Activated naive CD4-positive, alpha-beta T cell treated with anti-CD3 and anti-CD28 coated beads, Interleukin-2, amount 50 U/mL, for 72 hours (primary cell): Measurements from ENCODE around the gene CDC16. TPM values are rescaled to one million over a fixed set of nuclear protein-coding genes. Genes with fewer than 3 reads are reported as not detected.
"Not testable (repeated sequence)": the region's sequence is repeated elsewhere in the genome, so short reads cannot be mapped to it uniquely, and the experiment has no call there.

Experiments used
- ATAC-seq, 2 donors: fragments of 150-1000 bp; cut with Tn5 transposase; 2 replicates each; pipeline ENCODE4 v1.10.0; 2021; ENCODE audit warnings: mild to moderate bottlenecking in 2 of 2, moderate library complexity in 2 of 2
- DNase-seq, 2 donors: peaks; one replicate each; pipeline ENCODE4 v3.0.0; 2021 to 2022; ENCODE audit warnings: low spot score in 2 of 2
- H3K27ac Mint-ChIP-seq, 2 donors: one replicate each; pipeline ENCODE4 v1.8.0; 2022; ENCODE audit warnings: mild to moderate bottlenecking in 2 of 2, mixed read lengths in 2 of 2
- H3K36me3 Mint-ChIP-seq, 2 donors: one replicate each; pipeline ENCODE4 v1.8.0; 2022; ENCODE audit warnings: mixed read lengths in 2 of 2
- H3K9me3 Mint-ChIP-seq, 2 donors: one replicate each; pipeline ENCODE4 v1.8.0; 2022; ENCODE audit warnings: mixed read lengths in 2 of 2
- total RNA-seq, 2 donors: library from RNA; stranded (reverse); gene quantifications; one replicate each; pipeline ENCODE4 v1.2.3, GENCODE V29; 2022

The CDC16 gene
- total RNA-seq, 2 donors from 2014 or later = 85.1 to 108 TPM

GRCh38 chr13:114243971-114244370 is 9.3 kb downstream of the CDC16 start:
- peak overlapping the region in 1 of 2 donors; percentile 85 for H3K27ac Mint-ChIP-seq
- peaks cover 8 to 34% of the 10 kb centered on the region in 2 donors for H3K36me3 Mint-ChIP-seq
- no peaks in the 10 kb centered on the region for H3K9me3 Mint-ChIP-seq
- DNase-seq = no peak
- ATAC-seq = no peak

GRCh38 chr13:114244637-114245036 is 9.9 kb downstream of the CDC16 start:
- no peak for DNase-seq
- H3K36me3 Mint-ChIP-seq = peaks cover 5 to 28% of the 10 kb centered on the region in 2 donors
- H3K9me3 Mint-ChIP-seq = no peaks in the 10 kb centered on the region
- no peak for ATAC-seq
- no peak overlapping the region for H3K27ac Mint-ChIP-seq

- no peak overlapping the region for H3K27ac Mint-ChIP-seq
- H3K36me3 Mint-ChIP-seq = peaks cover 5 to 22% of the 10 kb centered on the region in 2 donors
- ATAC-seq (no peak), DNase-seq (no peak)
- H3K9me3 Mint-ChIP-seq = no peaks in the 10 kb centered on the region
Observed at GRCh38 chr13:114248011-114248410, 13.3 kb downstream of the CDC16 start.

- Mint-ChIP-seq H3K27ac (no peak overlapping the region), H3K9me3 (no peaks in the 10 kb centered on the region), H3K36me3 (peaks cover 5 to 13% of the 10 kb centered on the region in 2 donors)
- DNase-seq (no peak), ATAC-seq (no peak)
Observed at GRCh38 chr13:114249077-114249476, 14.4 kb downstream of the CDC16 start.

GRCh38 chr13:114251639-114252440 is 17.1 kb downstream of the CDC16 start:
- not testable (repeated sequence) for DNase-seq, H3K27ac Mint-ChIP-seq, H3K9me3 Mint-ChIP-seq, ATAC-seq
- peaks cover 11 to 19% of the 10 kb centered on the region in 2 donors for H3K36me3 Mint-ChIP-seq

- H3K27ac Mint-ChIP-seq = peak overlapping the region in 1 of 2 donors; percentile 45
- H3K36me3 Mint-ChIP-seq = peaks cover 21 to 24% of the 10 kb centered on the region in 2 donors
- no peaks in the 10 kb centered on the region for H3K9me3 Mint-ChIP-seq
- no peak for ATAC-seq
- no peak for DNase-seq
Observed at GRCh38 chr13:114256547-114256946, 21.9 kb downstream of the CDC16 start.

GRCh38 chr13:114257014-114257413 is 22.3 kb downstream of the CDC16 start:
- ATAC-seq (no peak), DNase-seq (no peak)
- Mint-ChIP-seq H3K36me3 (peaks cover 23 to 24% of the 10 kb centered on the region in 2 donors), H3K27ac (peak overlapping the region in 1 of 2 donors; percentile 47), H3K9me3 (no peaks in the 10 kb centered on the region)

- ATAC-seq (no peak), DNase-seq (no peak)
- H3K36me3 Mint-ChIP-seq = peaks cover 26 to 35% of the 10 kb centered on the region in 2 donors
- H3K9me3 Mint-ChIP-seq = no peaks in the 10 kb centered on the region
- no peak overlapping the region for H3K27ac Mint-ChIP-seq
Observed at GRCh38 chr13:114258589-114258988, 23.9 kb downstream of the CDC16 start.

- H3K9me3 Mint-ChIP-seq = no peaks in the 10 kb centered on the region
- peaks cover 28 to 37% of the 10 kb centered on the region in 2 donors for H3K36me3 Mint-ChIP-seq
- no peak for ATAC-seq
Observed at GRCh38 chr13:114259374-114259773, 24.7 kb downstream of the CDC16 start.

GRCh38 chr13:114259974-114260373 is 25.3 kb downstream of the CDC16 start:
- no peak for ATAC-seq
- H3K9me3 Mint-ChIP-seq = no peaks in the 10 kb centered on the region
- H3K36me3 Mint-ChIP-seq = peaks cover 22 to 33% of the 10 kb centered on the region in 2 donors
- peak overlapping the region in 1 of 2 donors; percentile 11 for H3K27ac Mint-ChIP-seq
- DNase-seq = no peak

More at GRCh38 chr13:114259374-114259773, 24.7 kb downstream of the CDC16 start:
- DNase-seq = no peak
- H3K27ac Mint-ChIP-seq = no peak overlapping the region

GRCh38 chr13:114260814-114261213 is 26.1 kb downstream of the CDC16 start:
- H3K36me3 Mint-ChIP-seq = peaks cover 22 to 39% of the 10 kb centered on the region in 2 donors
- ATAC-seq (no peak), DNase-seq (no peak)
- peak overlapping the region; percentile 11 to 88 for H3K27ac Mint-ChIP-seq
- no peaks in the 10 kb centered on the region for H3K9me3 Mint-ChIP-seq

- Mint-ChIP-seq H3K27ac (peak overlapping the region in 1 of 2 donors; percentile 88), H3K9me3 (no peaks in the 10 kb centered on the region), H3K36me3 (peaks cover 24 to 44% of the 10 kb centered on the region in 2 donors)
- ATAC-seq (no peak), DNase-seq (no peak)
Observed at GRCh38 chr13:114261328-114261965, 26.8 kb downstream of the CDC16 start.

- Mint-ChIP-seq H3K9me3 (no peaks in the 10 kb centered on the region), H3K27ac (peak overlapping the region; percentile 56 to 94), H3K36me3 (peaks cover 29 to 53% of the 10 kb centered on the region in 2 donors)
- DNase-seq (no peak), ATAC-seq (peak in 1 of 2 donors; percentile 66)
Observed at GRCh38 chr13:114263578-114263977, 28.9 kb downstream of the CDC16 start.

GRCh38 chr13:114264313-114264712 is 29.6 kb downstream of the CDC16 start:
- H3K36me3 Mint-ChIP-seq = peaks cover 29 to 57% of the 10 kb centered on the region in 2 donors
- not testable (repeated sequence) for H3K27ac Mint-ChIP-seq, ATAC-seq, DNase-seq, H3K9me3 Mint-ChIP-seq

GRCh38 chr13:114264886-114265611 is 30.4 kb downstream of the CDC16 start:
- ATAC-seq (no peak), DNase-seq (no peak)
- H3K36me3 Mint-ChIP-seq = peaks cover 31 to 59% of the 10 kb centered on the region in 2 donors
- no peak overlapping the region for H3K27ac Mint-ChIP-seq
- H3K9me3 Mint-ChIP-seq = no peaks in the 10 kb centered on the region

- DNase-seq (no peak), ATAC-seq (no peak)
- peaks cover 31 to 53% of the 10 kb centered on the region in 2 donors for H3K36me3 Mint-ChIP-seq
- H3K9me3 Mint-ChIP-seq = no peaks in the 10 kb centered on the region
- no peak overlapping the region for H3K27ac Mint-ChIP-seq
Observed at GRCh38 chr13:114266241-114266640, 31.5 kb downstream of the CDC16 start.
